CD4-positive, alpha-beta T cell (primary cell): ENCODE results near the gene C16orf96. TPM values are rescaled to one million over a fixed set of nuclear protein-coding genes. Genes with fewer than 3 reads are reported as not detected.

Source experiments
- ATAC-seq: fragments of 200-7000 bp; cut with Tn5 transposase; one replicate; pipeline ENCODE4 v1.10.0; 2022; ENCODE audit warnings: mild to moderate bottlenecking; ENCODE audit not compliant: poor library complexity
- CTCF ChIA-PET: fragments of 350-600 bp; sonication (Branson Sonifier 250); formaldehyde crosslinking; loops from one replicate; lab custom pipeline; 2021; ENCODE audit warnings: antibody characterized with exemption, inconsistent platforms; lab: Charles Lee
- POLR2A ChIA-PET: fragments of 350-600 bp; sonication (Branson Sonifier 250); formaldehyde crosslinking; loops from one replicate; lab custom pipeline; 2021; ENCODE audit warnings: antibody characterized with exemption, inconsistent platforms; lab: Charles Lee
- DNase-seq, 14 experiments: peaks; one replicate each; pipeline ENCODE4 v3.0.0-alpha.2; 2013 to 2020; ENCODE audit warnings: mixed read lengths in 2 of 14
- H3K27ac ChIP-seq, 2 donors: one replicate each; pipeline versions ENCODE4 v1.5.1 to v1.7.0; 2013; ENCODE audit warnings: low read length in 2 of 2, low read depth in 1 of 2, mild to moderate bottlenecking in 1 of 2
- H3K27me3 ChIP-seq, 2 experiments: 1 replicate in 1 of 2; 2 replicates in 1 of 2; pipeline versions ENCODE4 v1.6.1 to v1.7.0; 2013; ENCODE audit warnings: low read length in 2 of 2, control low read depth in 1 of 2, mild to moderate bottlenecking in 1 of 2, moderate library complexity in 1 of 2; ENCODE audit not compliant: insufficient read depth in 2 of 2, control insufficient read depth in 1 of 2
- H3K36me3 ChIP-seq: one replicate; pipeline ENCODE4 v1.6.1; 2013; ENCODE audit warnings: low read length, control low read depth; ENCODE audit not compliant: insufficient read depth
- H3K4me1 ChIP-seq: one replicate; pipeline ENCODE4 v1.6.1; 2013; ENCODE audit warnings: low read length, control low read depth; ENCODE audit not compliant: insufficient read depth
- H3K4me3 ChIP-seq: one replicate; pipeline ENCODE4 v1.5.1; 2013; ENCODE audit warnings: mild to moderate bottlenecking, low read length, moderate library complexity
- H3K9me3 ChIP-seq, 2 experiments: 1 replicate in 1 of 2; 2 replicates in 1 of 2; pipeline versions ENCODE4 v1.6.1 to v1.7.0; 2013; ENCODE audit warnings: low read length in 2 of 2, mild to moderate bottlenecking in 2 of 2, control low read depth in 1 of 2, moderate library complexity in 1 of 2; ENCODE audit not compliant: control insufficient read depth in 1 of 2, insufficient read depth in 1 of 2
- H3K27ac Mint-ChIP-seq: one replicate; pipeline ENCODE4 v1.8.0; 2020; ENCODE audit warnings: mixed read lengths
- H3K27me3 Mint-ChIP-seq: one replicate; pipeline ENCODE4 v1.8.0; 2021; ENCODE audit warnings: mixed read lengths
- H3K36me3 Mint-ChIP-seq: one replicate; pipeline ENCODE4 v1.8.0; 2021; ENCODE audit warnings: low read depth, mixed read lengths
- H3K4me1 Mint-ChIP-seq: one replicate; pipeline ENCODE4 v1.8.0; 2021; ENCODE audit warnings: low read depth, mixed read lengths
- H3K4me3 Mint-ChIP-seq: one replicate; pipeline ENCODE4 v1.8.0; 2020; ENCODE audit warnings: mild to moderate bottlenecking, mixed read lengths
- H3K9me3 Mint-ChIP-seq: one replicate; pipeline ENCODE4 v1.8.0; 2020; ENCODE audit warnings: mixed read lengths
- CTCF ChIP-seq: fragments of 200-600 bp; IDR thresholded peaks from one replicate; pipeline ENCODE4 v1.8.0; 2022; ENCODE audit warnings: antibody characterized with exemption, mild to moderate bottlenecking
- intact Hi-C, 2 experiments: fragments of 100-400 bp; cut with DNase I in 1 of 2; cut with micrococcal nuclease in 1 of 2; formaldehyde crosslinking; loops; one replicate each; pipeline versions ENCODE4 v1.15.1 to v1.9.0; 2023 to 2025; cut with DNase I, micrococcal nuclease
- total RNA-seq, 174 experiments: library from RNA in 2 of 174; stranded (reverse) in 2 of 174; gene quantifications; one replicate each; pipeline ENCODE4 v1.2.3 and lab custom pipeline; 2021 to 2026

C16orf96 gene
- total RNA-seq, 2 experiments from 2014 or later: 0.27 to 0.42 TPM

GRCh38 chr16:4523686-4524085 lies 32.5 kb upstream of the C16orf96 start:
- DNase-seq (no peak), ATAC-seq (no peak)
- H3K27me3 Mint-ChIP-seq: no peaks in the 10 kb centered on the region
- H3K27ac ChIP-seq: no peak overlapping the region
- no peak for TF ChIP-seq CTCF
- ChIA-PET POLR2A (interaction anchor here (1.0 kb wide), 1 partner anchor 15 kb away, joined by 3 read pairs; the partner anchor contains the start of gene CDIP1), CTCF (interaction anchor here (2.5 kb wide), 1 partner anchor 25 kb away, joined by 7 read pairs; no protein-coding TSS in a partner anchor)
- intact Hi-C loops: no loop called here
- no peaks in the 10 kb centered on the region for H3K27me3 ChIP-seq
- no peak overlapping the region for H3K4me3 Mint-ChIP-seq
- H3K9me3 ChIP-seq: peaks cover 0 to 4% of the 10 kb centered on the region in 2 experiments
- H3K36me3 Mint-ChIP-seq: peaks cover 5% of the 10 kb centered on the region
- H3K9me3 Mint-ChIP-seq: no peaks in the 10 kb centered on the region
- H3K27ac Mint-ChIP-seq: no peak overlapping the region
- H3K4me3 ChIP-seq: no peak overlapping the region
- peaks cover 26% of the 10 kb centered on the region for H3K4me1 Mint-ChIP-seq
- peaks cover 7% of the 10 kb centered on the region for H3K4me1 ChIP-seq
- H3K36me3 ChIP-seq: peaks cover 25% of the 10 kb centered on the region

- no peak overlapping the region for H3K4me3 Mint-ChIP-seq
- Histone ChIP-seq H3K36me3 (peaks cover 25% of the 10 kb centered on the region), H3K27me3 (no peaks in the 10 kb centered on the region), H3K9me3 (peaks cover 0 to 4% of the 10 kb centered on the region in 2 experiments), H3K4me1 (peaks cover 16% of the 10 kb centered on the region), H3K27ac (no peak overlapping the region), H3K4me3 (no peak overlapping the region)
- ATAC-seq (no peak), DNase-seq (no peak)
- H3K36me3 Mint-ChIP-seq: peaks cover 5% of the 10 kb centered on the region
- no peaks in the 10 kb centered on the region for H3K27me3 Mint-ChIP-seq
- CTCF ChIA-PET: interaction anchor here (2.5 kb wide), 1 partner anchor 24 kb away, joined by 7 read pairs; no protein-coding TSS in a partner anchor
- H3K27ac Mint-ChIP-seq: no peak overlapping the region
- no peak for TF ChIP-seq CTCF
- intact Hi-C loops: no loop called here
- H3K9me3 Mint-ChIP-seq: no peaks in the 10 kb centered on the region
- H3K4me1 Mint-ChIP-seq: peaks cover 34% of the 10 kb centered on the region
- POLR2A ChIA-PET: no interaction called here
Measured at GRCh38 chr16:4524571-4524970, 31.6 kb upstream of the C16orf96 start.

GRCh38 chr16:4525069-4525468 lies 31.1 kb upstream of the C16orf96 start:
- ATAC-seq (no peak), DNase-seq (no peak)
- Histone ChIP-seq H3K27me3 (no peaks in the 10 kb centered on the region), H3K36me3 (peaks cover 25% of the 10 kb centered on the region), H3K9me3 (peaks cover 0 to 4% of the 10 kb centered on the region in 2 experiments), H3K4me3 (no peak overlapping the region), H3K4me1 (peaks cover 21% of the 10 kb centered on the region), H3K27ac (no peak overlapping the region)
- Mint-ChIP-seq H3K36me3 (peaks cover 5% of the 10 kb centered on the region), H3K9me3 (no peaks in the 10 kb centered on the region), H3K27me3 (no peaks in the 10 kb centered on the region), H3K27ac (no peak overlapping the region), H3K4me3 (no peak overlapping the region), H3K4me1 (peaks cover 39% of the 10 kb centered on the region)
- intact Hi-C loops: no loop called here
- TF ChIP-seq CTCF: no peak
- POLR2A ChIA-PET: no interaction called here
- CTCF ChIA-PET: interaction anchor here (2.5 kb wide), 1 partner anchor 24 kb away, joined by 7 read pairs; no protein-coding TSS in a partner anchor
